NCI-H1048 (cell line): ENCODE data around the gene SH3D19.
"Not testable (repeated sequence)": the region's sequence is repeated elsewhere in the genome, so short reads cannot be mapped to it uniquely, and the experiment has no call there.

Experiments
- DNase-seq: peaks from one replicate; lab custom pipeline; 2025; lab: John Stamatoyannopoulos, UW

Gene SH3D19

DNA sequence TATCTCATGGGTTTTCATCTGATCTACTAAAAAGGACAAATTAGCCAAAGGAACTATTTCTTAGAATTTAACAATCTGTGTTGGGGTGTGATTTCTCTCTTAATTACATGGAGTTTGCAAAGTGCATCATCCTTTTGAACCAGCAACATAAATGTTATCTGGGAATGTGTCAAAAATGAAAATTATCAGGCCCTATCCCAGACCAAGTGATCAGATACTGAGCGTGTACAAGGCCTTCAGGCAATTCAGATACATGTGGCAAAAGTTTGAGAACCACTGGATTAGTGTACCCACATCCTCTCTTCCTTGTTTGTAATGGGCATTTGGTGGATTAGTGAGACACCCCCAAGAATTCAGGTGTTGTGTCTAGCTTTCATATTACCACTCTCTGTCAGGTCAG, 3.8 kb downstream of the SH3D19 start:
- DNase-seq = no peak

DNA sequence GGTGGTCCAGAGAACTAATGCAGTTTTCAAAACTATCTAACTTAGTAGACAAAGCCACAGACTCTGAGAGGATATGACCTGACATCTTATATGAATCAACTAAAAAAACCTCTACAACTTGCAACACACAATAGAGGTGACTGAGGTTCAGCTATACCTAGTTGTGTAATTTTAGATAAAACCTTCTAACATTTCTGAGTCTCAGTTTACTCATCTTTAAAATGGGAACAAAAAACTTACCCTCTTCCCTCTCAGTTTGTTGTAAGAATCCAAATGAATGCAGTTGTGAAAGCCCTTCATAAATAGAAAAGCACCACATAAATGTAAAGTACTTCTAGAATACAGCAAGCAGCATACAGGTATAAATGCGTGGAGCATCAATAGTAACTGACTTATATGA, 5.9 kb downstream of the SH3D19 start:
- DNase-seq = no peak

DNA sequence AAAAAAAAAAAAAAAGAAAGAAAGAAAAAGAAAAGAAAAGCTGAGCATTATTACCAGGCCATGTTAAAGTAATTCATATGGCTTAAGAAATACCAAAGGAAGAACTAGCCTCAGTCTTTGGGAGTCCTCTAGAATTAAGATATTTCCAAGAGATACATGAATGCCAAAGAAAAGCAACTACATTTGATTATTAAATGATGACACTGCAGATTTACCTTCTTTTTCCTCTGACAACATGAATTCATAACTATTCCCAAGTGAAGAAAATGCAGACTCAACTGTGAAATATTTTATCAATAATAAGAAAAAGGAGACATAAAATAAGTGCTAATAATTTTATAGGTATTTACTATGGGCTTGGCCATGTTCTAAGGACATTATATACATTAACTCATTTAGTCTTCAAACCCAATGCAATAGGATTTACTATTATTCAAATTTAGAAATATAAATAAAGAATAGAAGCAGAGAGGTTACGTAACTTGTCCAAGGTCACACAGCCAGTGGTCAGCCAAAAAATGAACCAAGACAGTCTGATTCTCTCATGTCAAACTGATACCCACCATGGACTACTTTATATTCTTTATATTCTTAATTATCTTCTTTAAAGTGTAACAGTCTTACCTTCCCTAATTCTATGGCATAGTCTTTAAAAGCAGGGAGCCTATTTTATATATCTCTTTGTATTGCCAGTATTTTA, 6.9 kb downstream of the SH3D19 start:
- no peak for DNase-seq

DNA sequence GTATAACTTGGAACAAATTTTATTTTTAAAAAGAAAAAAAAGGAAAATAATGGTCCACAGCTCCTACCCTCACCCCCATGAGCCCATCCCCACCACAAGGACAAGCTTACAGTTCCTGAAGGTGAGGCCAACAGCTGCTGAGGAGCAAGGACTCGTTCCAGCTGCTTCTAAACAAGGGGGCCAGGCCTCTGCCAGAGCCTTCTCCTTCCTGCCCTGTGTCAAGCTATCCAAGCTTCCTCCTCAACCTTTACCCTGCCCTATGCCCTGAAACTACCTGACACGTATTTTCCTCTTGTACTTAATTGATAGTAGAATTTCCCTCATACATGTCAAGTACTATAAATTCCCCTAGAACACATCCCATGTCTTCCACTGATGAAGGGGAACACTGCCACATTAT, 8.8 kb downstream of the SH3D19 start:
- DNase-seq = no peak

DNA sequence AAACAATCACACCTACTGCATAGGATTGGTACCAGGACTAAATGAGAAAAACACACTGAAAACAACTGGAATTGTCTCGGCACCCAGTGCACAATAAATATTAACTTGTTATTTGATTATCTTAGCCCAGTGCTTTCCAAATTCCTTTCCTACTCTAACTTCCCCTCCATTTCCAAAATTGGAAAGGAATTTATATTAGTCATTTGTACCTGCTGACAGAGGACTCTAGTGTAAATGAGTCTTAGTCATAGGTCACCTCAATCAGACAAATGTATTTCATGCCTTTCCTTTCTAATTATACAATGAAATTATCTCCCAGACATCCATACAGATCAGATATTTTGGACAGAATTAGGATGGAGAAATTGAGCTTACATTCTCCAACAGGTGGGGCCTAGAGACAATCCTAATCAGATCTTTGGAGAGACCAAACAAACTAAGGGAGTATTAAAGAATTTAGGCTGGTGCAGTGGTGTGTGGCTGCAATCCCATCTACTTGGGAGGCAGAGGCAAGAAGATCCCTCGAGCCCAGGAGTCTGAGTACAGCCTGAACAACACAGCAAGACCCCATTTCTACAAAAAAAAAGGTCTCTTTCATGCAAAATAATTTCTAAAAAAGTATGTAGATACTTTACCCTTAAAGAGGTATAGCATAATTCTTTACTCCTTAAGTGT, 10.1 kb downstream of the SH3D19 start:
- no peak for DNase-seq

DNA sequence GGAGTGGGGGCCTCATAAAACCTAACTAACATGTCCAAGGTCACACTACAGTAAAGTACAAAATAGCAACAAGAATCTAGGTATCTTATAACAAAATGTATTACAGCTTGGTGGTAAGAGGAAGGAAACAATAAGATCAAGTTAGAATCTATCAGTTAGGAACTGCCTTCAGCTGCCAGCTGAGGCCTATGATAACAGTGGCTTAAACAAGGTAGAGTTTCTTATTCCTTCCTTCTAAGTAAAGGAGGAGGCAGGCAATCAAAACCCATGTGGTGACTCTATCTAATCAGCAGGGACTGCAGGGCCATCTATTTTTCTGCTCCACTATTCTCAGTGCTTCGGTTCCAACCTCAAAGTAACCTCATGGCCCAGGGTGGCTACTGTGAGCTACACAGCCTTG, 10.9 kb downstream of the SH3D19 start:
- no peak for DNase-seq

DNA sequence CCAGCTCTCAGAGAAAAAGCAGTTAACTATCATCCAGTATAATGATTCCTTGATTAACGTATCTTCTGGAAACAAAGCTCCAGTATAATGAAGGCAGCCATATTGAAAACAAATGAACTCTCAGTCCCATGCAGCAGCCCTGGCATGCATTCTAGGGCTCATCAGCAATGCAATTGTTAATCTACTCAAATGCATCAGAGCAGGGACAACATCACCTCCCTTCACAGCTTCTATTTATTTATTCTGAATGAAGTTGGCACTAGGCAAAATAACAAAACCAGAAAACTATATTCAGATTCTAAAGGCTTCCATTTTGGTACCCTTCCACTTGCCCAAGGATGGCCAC, 11.4 kb downstream of the SH3D19 start:
- no peak for DNase-seq

DNA sequence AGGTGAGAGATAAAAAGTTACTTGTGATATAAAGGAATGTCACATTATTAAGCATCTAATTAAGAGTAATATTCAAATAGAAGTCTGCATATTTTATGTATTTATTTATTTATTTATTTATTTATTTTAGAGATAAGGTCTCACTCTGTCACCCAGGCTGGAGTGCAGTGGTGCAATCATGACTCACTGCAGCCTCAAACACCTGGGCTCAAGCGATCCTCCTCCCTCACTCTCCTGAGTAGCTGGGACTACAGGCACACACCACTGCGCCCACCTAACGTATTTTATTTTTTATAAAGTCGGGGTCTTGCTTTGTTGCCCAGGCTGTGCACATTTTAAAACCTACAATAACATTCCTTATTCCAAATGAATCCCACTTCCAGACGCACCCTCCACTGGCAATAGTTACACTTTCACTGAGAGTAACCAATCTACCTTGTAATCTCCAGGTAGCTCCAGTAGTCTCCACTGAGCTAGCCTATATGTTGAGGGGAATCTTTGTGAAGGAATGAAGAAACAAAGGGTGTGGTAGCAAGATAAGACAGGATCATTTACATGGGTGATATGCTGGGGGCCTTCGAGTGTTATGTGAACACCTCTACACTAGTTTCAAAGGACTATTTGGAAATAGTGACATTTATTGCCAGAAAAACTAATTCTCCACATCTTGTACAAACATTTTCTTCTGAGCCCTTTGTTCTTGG, 11.9 kb downstream of the SH3D19 start:
- no peak for DNase-seq

DNA sequence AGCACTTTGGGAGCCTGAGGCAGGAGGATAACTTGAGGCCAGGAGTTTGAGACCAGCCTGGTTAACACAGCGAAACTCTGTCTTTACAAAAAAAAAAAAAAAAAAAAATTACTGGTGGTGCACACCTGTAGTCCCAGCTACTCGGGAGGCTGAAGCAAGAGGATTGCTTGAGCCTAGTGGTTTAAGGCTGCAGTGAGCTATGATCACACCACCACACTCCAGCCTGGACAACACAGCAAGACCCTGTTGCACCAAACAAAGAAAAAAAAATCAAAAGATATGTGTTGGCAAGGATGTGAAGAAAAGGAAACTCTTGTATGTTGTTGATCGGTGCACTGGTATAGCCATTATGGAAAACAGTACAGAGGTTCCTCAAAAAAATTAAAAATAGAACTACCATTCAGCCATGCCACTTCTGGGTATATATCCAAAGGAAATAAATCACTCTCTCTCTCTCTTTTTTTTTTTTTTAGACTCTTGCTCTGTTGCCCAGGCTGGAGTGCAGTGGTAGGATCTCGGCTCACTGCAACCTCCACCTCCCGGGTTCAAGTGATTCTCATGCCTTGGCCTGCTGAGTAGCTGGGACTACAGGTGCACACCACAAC, 15.2 kb downstream of the SH3D19 start:
- no peak for DNase-seq

DNA sequence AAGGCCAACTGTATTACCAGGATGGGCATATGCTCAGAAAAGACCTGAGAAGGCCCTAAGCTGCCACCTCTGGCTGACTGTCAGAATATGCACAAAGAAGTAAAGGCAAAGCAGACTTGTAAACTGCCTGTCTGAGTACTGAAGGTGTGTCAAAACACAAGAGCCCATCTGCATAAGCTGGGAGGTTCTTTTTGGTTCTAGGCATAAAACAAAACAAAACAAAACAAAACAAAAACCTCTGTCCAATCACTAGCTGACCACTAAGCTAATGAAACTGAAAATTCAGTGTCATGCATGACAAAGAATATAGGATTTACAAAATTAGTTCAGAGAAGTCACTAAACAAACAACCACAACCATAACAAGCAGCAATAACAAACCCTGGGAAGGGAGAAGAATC, 20.6 kb downstream of the SH3D19 start:
- DNase-seq = no peak

DNA sequence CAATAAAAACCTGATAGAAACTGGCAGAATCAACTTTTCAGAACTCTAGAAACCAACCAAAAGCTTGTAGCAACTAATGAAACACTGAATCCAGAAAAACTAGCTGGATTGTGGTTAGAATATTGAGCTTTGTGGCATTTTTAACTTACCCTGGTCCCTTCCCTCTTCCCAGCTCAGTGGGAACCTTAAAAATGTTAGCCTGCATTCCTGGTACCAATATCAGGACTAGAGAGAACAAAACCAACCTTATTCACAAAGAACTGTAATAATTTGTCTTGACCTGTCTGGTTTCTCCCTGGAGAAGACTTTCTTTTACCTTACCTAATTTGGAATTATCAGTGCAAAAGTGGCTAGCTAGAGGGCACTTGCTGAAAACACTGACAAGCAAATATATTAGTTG, 21.2 kb downstream of the SH3D19 start:
- no peak for DNase-seq

DNA sequence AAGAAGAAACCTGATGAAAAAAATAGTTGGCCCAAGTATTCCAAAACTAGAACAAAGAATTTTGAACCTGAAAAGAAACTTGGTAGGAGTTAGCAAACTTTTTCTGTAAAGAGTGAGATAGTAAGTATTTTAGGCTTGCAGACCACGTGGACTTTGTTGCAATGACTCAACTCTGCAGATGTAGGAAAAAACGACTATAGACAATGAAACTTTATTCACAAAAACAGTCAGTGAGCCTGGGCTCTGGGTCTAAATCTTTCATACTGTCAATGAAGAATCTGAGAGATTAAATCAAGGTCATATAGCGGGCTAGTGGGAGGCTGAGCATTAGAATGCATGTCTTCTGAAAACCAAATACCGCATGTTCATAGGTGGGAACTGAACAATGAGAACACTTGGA, 23.0 kb downstream of the SH3D19 start:
- DNase-seq = no peak

DNA sequence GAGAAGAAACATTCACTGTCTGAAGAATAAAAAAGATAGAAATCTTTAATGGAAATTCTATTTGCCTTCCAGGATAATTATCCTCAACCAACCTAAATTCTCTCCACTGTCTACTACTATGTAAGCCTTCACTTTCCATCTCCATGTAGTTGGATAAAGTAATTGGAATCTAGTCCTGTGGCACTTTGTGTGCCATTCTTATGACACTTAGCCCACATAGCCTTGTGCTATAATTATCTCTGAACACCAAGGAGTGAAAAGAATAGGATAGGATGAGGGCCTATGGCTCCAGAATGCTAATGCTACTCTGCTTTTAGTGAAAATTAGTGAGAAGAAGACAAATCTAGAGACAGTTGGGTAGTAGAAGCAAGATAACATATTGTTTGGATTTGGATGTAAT, 28.2 kb downstream of the SH3D19 start:
- no peak for DNase-seq

DNA sequence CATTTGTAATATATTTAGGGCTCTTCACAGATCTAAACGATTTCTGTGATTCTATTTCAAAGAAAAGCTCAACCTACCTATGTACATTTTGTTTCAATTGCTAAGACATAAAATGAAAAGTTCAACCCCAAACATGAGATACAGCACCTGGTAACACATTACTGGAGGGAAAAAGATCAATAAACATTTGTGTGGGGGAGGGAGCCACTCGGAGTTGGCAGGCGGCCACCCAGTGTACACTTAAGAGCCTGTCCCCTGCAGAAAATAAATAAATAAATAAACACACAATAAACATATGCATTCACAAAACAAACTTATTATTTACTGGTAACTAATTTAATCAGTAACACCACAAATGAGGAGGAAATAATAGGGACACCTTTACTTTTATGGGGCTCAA, 29.2 kb downstream of the SH3D19 start:
- DNase-seq = no peak

DNA sequence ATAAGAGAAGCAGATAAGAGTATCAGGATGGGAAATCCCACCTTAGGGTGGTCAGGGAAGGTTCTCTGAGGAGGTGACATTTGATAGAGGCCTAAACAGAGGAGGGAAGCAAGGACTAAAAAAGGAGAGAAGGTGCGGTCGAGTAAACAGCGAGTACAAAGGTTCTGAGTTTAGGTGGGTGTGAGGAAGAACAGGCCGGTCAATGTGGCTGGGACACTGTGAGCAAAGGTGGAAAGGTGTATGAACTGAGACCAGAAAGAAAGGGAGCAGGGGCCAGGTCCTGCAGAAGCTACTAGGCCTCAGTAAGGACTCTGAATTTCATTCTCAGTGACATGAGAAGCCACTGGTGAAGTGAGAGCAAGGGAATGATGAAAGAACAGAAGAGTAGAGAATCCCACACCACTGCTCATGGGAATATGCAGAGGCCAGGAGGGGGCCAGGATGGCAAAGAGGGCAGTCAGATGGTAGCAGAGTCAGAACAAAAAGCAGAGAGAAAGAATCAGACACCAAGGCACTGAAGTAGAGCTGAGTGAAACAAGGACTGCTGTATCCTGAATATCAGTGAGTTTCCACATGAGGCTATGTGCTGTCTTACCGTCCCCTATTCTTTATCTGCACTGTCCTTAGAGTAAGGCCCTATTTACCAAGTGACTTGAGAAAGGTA, 30.4 kb downstream of the SH3D19 start:
- DNase-seq = no peak

DNA sequence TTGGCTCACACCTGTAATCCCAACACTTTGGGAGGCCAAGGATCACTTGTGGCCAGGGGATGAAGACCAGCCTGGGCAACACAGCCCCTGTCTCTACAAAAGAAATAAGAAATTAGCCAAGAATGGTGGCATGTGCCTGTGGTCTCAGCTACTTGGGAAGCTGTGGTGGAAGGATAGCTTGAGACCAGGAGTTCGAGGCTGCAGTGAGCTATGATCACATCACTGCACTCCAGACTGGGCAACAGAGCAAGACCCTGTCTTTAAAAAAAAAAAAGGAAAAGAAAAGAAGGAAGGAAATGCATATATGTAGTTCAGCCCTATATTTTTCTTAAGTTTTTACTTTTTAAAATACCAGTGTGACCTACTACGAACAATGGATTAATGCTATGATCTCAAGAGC, 33.4 kb downstream of the SH3D19 start:
- DNase-seq = no peak

DNA sequence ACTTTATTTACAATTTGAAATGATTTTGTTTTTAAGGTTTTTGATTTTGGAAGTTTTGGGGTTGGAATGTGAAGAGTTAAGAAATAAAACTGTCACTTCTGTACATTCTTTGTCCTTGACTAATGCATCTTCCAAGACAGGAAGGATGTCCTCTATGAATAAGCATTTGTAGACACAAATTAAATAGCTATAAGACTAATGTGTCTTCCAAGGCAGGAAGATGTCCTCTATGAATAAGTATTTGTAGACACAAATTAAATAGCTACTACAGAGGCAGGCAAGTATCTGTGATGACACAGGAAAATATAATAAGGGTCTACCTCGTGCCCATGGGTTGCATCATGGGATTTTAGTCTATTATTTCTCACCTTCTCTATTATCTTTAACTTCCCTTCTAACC, 33.9 kb downstream of the SH3D19 start:
- no peak for DNase-seq

DNA sequence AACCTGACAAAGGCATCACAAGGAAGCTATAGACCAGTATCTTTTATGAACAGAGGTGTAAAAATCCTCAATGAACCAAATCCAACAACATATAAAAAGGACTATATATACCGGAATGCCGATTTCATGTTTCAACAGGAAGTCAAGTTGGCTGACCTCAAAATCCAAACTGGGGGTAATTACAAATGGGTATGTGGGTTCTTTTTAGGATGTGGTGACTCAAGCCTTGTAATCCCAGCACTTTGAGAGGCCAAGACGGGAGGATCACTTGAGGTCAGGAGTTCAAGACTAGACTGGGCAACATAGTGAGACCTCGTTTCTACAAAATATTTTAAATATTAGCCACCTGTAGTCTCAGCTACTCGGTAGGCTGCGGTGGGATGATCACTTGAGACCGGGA, 38.0 kb downstream of the SH3D19 start:
- DNase-seq = no peak

DNA sequence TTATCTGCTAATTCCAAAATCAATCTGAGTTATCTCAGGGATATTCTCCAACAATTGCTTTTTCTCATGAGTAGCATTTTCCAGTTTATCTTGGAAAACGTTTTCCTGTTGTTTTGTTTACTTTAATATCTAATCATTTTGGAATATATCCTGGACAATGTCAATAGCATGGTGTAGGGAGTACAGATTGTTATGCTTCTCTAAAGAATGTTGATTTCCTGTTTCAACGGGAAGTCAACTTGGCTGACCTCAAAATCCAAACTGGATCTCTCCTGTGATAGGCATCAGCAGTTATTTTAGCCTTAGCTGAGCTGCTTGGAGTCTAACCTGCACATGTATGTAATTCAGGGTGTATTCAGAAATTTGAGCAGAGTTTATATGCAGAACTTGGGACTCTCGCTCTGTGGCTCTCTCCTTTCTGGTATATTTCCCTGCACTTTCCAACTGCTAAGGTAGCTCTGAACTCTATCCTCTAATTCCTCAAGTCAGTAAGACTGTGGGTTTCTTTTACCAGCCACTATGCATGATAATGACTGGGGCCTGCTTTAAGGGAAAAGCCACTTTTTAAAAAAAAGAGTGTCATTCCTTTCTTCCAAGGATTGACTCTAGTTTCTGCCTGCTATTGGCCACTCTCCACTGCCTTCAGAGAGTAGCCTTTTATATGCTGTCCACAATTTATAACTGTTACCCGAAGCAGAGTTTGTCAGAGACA, 40.7 kb downstream of the SH3D19 start:
- no peak for DNase-seq

DNA sequence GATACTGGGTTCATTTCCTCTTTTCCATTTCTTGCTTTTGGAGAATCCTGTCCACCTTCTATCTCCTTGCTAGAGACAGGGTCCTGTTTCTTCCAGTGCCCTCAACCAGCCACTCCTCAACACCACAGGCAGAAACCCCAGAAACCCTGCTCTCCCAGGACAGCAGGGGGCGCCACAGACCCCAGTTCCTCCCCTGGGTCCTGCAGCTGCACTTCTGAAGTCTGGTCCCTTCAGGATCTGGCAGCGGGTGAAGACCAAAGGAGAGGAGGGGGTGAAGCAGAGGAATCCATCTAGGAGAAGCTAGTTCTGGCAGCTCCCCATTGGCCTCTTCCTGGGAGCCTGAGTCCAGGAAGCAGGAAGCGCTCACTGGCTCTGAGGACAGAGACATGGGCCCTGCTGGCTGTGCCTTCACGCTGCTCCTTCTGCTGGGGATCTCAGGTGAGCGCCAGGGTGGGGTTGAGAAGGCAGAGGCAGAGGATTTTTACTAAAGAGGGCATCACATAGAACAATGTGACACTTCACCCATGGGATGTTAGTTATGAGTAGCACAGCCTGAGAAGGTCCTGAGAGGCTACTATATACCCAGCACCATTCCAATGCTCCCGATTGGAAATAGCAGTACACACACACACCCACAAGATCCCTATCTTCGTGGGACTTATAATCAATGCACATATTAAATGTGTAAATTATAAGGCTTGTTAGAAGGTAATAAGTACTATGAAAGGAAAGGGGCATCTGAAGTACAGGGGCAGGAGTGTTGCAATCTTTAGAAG, 48.4 kb downstream of the SH3D19 start, which contains the start of gene PRSS48:
PRSS48 (plus strand) TSS at position 375 of the 776 bp plus-strand sequence; CDS start at position 387, 12 bp downstream.
- DNase-seq = no peak

DNA sequence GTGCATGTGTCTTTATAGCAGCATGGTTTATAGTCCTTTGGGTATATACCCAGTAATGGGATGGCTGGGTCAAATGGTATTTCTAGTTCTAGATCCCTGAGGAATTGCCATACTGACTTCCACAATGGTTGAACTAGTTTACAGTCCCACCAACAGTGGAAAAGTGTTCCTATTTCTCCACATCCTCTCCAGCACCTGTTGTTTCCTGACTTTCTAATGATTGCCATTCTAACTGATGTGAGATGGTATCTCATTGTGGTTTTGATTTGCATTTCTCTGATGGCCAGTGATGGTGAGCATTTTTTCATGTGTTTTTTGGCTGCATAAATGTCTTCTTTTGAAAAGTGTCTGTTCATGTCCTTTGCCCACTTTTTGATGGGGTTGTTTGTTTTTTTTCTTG, 56.5 kb downstream of the SH3D19 start:
- not testable (repeated sequence) for DNase-seq
